ENCODE results near the gene UBALD1.

The UBALD1 gene

DNA sequence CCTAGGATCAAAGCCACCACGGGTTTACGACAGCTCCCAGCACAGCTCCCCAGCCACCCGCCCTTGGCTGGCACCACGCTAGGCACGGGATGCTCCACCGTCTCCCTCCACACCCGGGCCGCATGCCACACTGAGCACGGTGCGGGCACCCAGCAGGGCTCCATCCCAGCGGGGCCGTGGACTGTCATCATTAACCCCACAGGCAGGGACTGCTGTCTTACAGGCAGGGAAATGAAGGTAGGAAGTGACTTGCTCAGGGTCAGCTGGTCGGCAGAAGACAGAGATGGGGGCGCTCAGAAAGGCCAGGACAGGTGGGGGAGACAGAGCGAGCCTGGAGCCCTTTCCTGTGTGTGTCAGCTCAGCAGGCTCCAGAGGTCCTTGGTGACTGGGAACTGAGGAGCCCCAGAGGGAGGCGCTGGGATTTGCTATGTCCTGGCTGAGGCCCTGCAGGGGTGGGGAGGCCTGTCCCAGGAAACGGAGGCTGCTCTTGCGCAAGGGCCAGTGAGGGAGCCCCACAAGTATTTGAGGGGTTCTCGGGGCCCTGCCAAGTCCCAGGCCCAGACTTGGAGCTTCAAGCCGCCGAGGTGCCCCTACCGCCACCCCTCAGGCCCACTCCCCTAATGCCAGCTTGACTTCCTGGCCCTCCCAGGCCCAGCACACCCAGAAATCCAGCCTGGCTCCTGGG lies 3.2 kb downstream of the UBALD1 start:
- DNase-seq = no peak
- no peak overlapping the region for H3K27ac ChIP-seq
- H3K4me3 ChIP-seq (ENCODE audit: low read depth, low read length) = no peak overlapping the region
- no peaks in the 10 kb centered on the region for H3K27me3 ChIP-seq (ENCODE audit: insufficient read depth, low read depth, severe bottlenecking)
- peaks cover 22% of the 10 kb centered on the region for H3K36me3 ChIP-seq
- H3K9me3 ChIP-seq (ENCODE audit: severe bottlenecking) = no peaks in the 10 kb centered on the region
- TF ChIP-seq, protein P1, sequence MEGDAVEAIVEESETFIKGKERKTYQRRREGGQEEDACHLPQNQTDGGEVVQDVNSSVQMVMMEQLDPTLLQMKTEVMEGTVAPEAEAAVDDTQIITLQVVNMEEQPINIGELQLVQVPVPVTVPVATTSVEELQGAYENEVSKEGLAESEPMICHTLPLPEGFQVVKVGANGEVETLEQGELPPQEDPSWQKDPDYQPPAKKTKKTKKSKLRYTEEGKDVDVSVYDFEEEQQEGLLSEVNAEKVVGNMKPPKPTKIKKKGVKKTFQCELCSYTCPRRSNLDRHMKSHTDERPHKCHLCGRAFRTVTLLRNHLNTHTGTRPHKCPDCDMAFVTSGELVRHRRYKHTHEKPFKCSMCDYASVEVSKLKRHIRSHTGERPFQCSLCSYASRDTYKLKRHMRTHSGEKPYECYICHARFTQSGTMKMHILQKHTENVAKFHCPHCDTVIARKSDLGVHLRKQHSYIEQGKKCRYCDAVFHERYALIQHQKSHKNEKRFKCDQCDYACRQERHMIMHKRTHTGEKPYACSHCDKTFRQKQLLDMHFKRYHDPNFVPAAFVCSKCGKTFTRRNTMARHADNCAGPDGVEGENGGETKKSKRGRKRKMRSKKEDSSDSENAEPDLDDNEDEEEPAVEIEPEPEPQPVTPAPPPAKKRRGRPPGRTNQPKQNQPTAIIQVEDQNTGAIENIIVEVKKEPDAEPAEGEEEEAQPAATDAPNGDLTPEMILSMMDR (IDR thresholded peaks at IDR 0.05; ENCODE audit: low read depth, low read length) = no peak

DNA sequence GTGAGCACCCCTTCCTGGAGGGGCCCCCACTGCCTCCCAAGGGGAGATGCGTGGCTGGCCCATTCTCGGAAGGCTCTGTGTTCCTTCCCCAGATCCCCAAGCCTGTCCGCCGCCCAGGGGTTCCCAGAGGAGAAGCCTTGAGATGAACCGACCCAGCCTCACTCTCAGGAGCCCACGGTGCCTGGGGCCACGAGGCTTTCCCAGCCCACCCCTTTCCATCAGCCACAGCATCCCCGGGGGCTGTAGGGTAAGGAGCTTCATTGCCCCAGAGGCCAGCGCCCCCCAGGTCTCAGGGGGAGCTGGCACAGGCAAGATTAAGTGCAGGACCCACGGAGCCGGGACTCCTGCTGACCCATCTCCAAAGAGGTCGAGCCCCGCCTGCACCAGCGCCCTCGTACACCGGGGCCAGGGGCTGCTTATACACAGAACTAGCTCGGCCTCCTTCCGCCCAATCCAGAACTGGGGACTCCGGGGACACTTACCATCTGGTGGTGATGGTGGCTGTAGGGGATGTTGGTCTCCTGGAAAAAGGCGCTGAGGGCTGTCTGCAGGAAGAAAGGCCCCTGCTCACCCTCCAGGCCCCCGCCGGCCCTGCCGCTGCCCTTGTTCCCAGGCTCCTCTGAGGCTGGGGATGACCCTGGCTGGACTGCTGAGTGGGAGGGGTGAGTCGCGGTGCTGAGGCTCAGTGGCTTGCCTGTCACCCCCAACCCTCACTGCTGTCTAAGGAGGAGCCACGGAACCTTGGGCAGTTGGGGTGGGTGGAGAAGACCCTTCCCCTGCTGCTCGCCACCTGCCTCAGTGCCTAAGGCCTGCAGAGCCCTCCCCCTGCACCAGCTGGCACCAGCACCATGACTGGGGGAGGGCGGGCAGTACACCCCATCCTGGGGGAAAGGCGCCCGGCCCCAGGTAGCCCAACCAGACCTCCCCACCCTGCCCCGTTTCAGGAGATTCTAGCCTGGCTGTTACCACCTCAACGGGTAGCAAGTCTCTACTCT lies 4.4 kb downstream of the UBALD1 start:
- no peak overlapping the region for H3K4me3 ChIP-seq (ENCODE audit: low read depth, low read length)

DNA sequence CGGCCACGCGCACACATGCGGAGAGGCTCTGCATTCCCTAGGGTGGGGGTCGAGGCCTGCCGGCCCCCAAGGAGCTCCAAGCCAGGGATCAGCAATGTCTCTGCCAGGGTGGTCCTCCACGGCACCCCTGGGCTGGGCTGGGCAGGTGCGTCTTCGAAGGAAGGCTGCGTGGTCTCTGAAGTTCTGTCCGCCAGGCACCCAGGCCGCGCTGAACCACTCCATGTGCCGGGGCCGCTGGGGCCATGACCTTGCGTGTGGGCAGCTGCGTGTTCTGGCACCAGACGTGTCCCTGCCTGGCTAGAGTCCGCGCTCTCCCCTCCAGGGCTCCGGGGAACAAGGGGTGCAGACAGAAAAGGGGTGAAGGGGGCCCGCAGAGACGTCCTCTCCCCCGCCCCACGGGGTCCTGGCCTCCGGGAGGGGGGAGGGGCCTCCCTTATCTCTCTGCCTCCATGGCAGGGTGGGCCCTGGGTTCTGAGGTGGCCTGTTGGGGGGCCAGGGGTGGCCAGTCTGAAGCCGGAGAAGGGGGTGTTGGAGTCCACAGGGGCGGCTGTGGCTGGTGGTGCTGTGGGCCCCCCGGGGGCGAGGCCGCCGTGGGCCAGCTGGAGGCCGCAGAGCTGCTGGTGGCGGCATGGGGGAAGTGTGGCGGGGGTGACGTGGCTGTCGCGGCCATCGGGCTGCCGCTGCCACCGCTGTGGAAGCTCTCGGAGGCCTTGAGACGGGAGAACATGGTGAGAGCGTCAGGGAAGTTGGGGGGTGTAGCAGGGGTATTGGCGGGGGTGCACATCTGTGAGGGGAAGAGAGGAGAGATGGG lies 5.3 kb downstream of the UBALD1 start:
- no peak for DNase-seq
- peaks cover 22% of the 10 kb centered on the region for H3K36me3 ChIP-seq
- H3K27ac ChIP-seq = no peak overlapping the region
- H3K4me3 ChIP-seq (ENCODE audit: low read depth, low read length) = no peak overlapping the region
- TF ChIP-seq, protein P1 (IDR thresholded peaks at IDR 0.05; ENCODE audit: low read depth, low read length) = no peak
- H3K9me3 ChIP-seq (ENCODE audit: severe bottlenecking) = no peaks in the 10 kb centered on the region
- no peaks in the 10 kb centered on the region for H3K27me3 ChIP-seq (ENCODE audit: insufficient read depth, low read depth, severe bottlenecking)

More for the DNA sequence above, 4.4 kb downstream of the UBALD1 start:
- H3K27ac ChIP-seq = no peak overlapping the region
- peaks cover 22% of the 10 kb centered on the region for H3K36me3 ChIP-seq
- H3K27me3 ChIP-seq (ENCODE audit: insufficient read depth, low read depth, severe bottlenecking) = no peaks in the 10 kb centered on the region
- TF ChIP-seq, protein P1 (IDR thresholded peaks at IDR 0.05; ENCODE audit: low read depth, low read length) = no peak
- no peak for DNase-seq
- H3K9me3 ChIP-seq (ENCODE audit: severe bottlenecking) = no peaks in the 10 kb centered on the region

DNA sequence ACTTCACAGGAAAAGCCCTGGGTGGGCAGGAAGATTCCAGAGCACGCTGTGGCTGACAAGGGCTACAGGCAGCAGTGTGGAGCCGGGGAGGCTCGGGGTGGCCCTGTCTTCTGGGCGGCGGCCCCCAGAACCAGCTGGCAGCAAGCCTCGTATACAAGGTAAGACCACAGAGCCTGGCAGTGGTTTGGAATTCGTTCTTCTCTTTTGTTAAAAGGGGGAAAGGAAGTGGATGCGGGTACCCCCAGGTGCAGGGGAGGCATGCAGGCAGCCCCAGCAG lies 6.0 kb downstream of the UBALD1 start:
- H3K27me3 ChIP-seq (ENCODE audit: insufficient read depth, low read depth, severe bottlenecking) = no peaks in the 10 kb centered on the region
- no peak for DNase-seq
- H3K9me3 ChIP-seq (ENCODE audit: severe bottlenecking) = no peaks in the 10 kb centered on the region
- TF ChIP-seq, protein P1 (IDR thresholded peaks at IDR 0.05; ENCODE audit: low read depth, low read length) = no peak
- H3K27ac ChIP-seq = no peak overlapping the region
- H3K4me3 ChIP-seq (ENCODE audit: low read depth, low read length) = no peak overlapping the region
- peaks cover 22% of the 10 kb centered on the region for H3K36me3 ChIP-seq

DNA sequence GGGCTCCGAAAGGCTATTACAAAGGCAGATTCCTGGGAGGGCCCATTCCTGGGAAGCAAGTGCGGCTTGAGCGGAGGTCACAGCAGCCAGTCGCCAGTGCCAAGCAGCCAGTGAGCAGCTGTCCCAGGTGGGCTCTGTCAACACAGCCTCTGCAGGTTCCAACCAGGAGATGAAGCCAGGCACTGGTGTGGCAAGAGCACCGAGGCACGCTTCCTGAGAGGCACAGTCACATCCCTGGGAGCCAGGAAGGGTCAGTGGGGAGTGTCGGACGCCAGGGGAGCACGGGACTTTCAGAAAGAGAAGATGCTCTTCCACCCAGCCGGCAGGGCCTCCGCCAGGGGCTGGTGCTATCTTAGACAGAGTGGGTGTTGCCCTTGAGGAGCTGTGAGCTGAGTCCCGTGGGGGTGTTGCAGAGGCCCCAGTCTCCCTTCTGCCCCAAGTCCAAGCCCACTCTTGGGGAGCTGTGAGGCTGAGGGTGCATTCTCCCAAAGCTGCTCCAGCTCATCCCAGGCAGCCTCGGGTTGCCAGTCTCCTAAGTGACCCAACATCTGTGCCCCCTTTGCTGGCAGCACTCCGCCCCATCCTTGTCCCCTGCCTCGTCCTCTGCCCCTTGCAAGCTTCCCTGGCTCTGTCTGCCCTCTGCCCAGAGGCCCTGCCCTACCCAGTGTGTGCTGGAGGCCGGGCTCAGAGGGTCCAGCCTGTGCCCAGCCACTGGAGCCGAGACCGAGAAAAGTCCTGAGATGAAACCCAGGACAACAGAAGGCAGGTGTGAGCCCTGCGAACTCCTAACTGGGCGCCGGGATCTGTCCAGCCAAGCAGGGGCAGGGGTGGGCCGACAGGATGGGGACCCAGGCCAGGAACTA lies 6.6 kb downstream of the UBALD1 start:
- H3K4me3 ChIP-seq (ENCODE audit: low read depth, low read length) = no peak overlapping the region
- H3K27ac ChIP-seq = no peak overlapping the region
- H3K9me3 ChIP-seq (ENCODE audit: severe bottlenecking) = no peaks in the 10 kb centered on the region
- TF ChIP-seq, protein P1 (IDR thresholded peaks at IDR 0.05; ENCODE audit: low read depth, low read length) = no peak
- H3K27me3 ChIP-seq (ENCODE audit: insufficient read depth, low read depth, severe bottlenecking) = no peaks in the 10 kb centered on the region
- no peak for DNase-seq
- H3K36me3 ChIP-seq = peaks cover 22% of the 10 kb centered on the region
